NCI-H345 treated with DMSO at 0.1 percent for 48 hours (cell line): ENCODE results near the gene CCNT1.
"Not testable (repeated sequence)": the region's sequence is repeated elsewhere in the genome, so short reads cannot be mapped to it uniquely, and the experiment has no call there.

Experiments used
- DNase-seq: peaks from one replicate; lab custom pipeline; 2025; ENCODE audit not compliant: unreplicated experiment; lab: John Stamatoyannopoulos, UW

Gene CCNT1

GRCh38 chr12:48716493-48717251, at the start of gene CCNT1:
Gene CCNT1, minus strand, starts transcription at chr12:48716707. Its CDS starts 32 bp downstream, at chr12:48716675.
- DNase-seq: peak; percentile 67

- no peak for DNase-seq
Measured at GRCh38 chr12:48765753-48766162, 49.3 kb upstream of the CCNT1 start.

- DNase-seq: no peak
Measured at GRCh38 chr12:48764521-48764920, 48.0 kb upstream of the CCNT1 start.

GRCh38 chr12:48758737-48759136, 42.2 kb upstream of the CCNT1 start:
- DNase-seq: no peak

GRCh38 chr12:48758186-48758585, 41.7 kb upstream of the CCNT1 start:
- DNase-seq: no peak

- DNase-seq: no peak
Measured at GRCh38 chr12:48750769-48751356, 34.4 kb upstream of the CCNT1 start.

GRCh38 chr12:48750215-48750614, 33.7 kb upstream of the CCNT1 start:
- no peak for DNase-seq

GRCh38 chr12:48744251-48745008, 27.9 kb upstream of the CCNT1 start:
- DNase-seq: no peak

GRCh38 chr12:48739618-48740269, 23.2 kb upstream of the CCNT1 start:
- DNase-seq: no peak

- no peak for DNase-seq
Measured at GRCh38 chr12:48736456-48736855, 19.9 kb upstream of the CCNT1 start.

- DNase-seq: no peak
Measured at GRCh38 chr12:48728807-48729206, 12.3 kb upstream of the CCNT1 start.

GRCh38 chr12:48720737-48721136, 4.2 kb upstream of the CCNT1 start:
- not testable (repeated sequence) for DNase-seq

GRCh38 chr12:48720171-48720570, 3.7 kb upstream of the CCNT1 start:
- DNase-seq: not testable (repeated sequence)

GRCh38 chr12:48719002-48719401, 2.5 kb upstream of the CCNT1 start:
- DNase-seq: not testable (repeated sequence)

GRCh38 chr12:48717252-48717695, 767 bp upstream of the CCNT1 start:
- no peak for DNase-seq

- no peak for DNase-seq
Measured at GRCh38 chr12:48716168-48716492, 377 bp downstream of the CCNT1 start.

- DNase-seq: no peak
Measured at GRCh38 chr12:48712209-48712608, 4.3 kb downstream of the CCNT1 start.

GRCh38 chr12:48698822-48699221, 17.7 kb downstream of the CCNT1 start:
- not testable (repeated sequence) for DNase-seq

GRCh38 chr12:48696626-48697025, 19.9 kb downstream of the CCNT1 start:
- no peak for DNase-seq

- no peak for DNase-seq
Measured at GRCh38 chr12:48695859-48696258, 20.6 kb downstream of the CCNT1 start.

- no peak for DNase-seq
Measured at GRCh38 chr12:48694038-48694437, 22.5 kb downstream of the CCNT1 start.
